Upper lobe of right lung (tissue), 1 donor: Measurements from ENCODE around the gene CRTC1. TPM values are rescaled to one million over a fixed set of nuclear protein-coding genes. Genes with fewer than 3 reads are reported as not detected.
A peak's percentile ranks its signal among the peaks of the same experiment; 100 is the strongest.

Experiments
- ATAC-seq: fragments of 200-7000 bp; cut with Tn5 transposase; one replicate; pipeline ENCODE4 v1.9.1; 2020; ENCODE audit warnings: mild to moderate bottlenecking, moderate library complexity
- DNase-seq: peaks from one replicate; pipeline ENCODE4 v3.0.0-alpha.2; 2020
- H3K27ac ChIP-seq: fragments of 200-600 bp; one replicate; pipeline ENCODE4 v1.8.0; 2022
- H3K27me3 ChIP-seq: fragments of 200-600 bp; one replicate; pipeline ENCODE4 v1.8.0; 2022; ENCODE audit warnings: mild to moderate bottlenecking
- H3K36me3 ChIP-seq: fragments of 200-600 bp; one replicate; pipeline ENCODE4 v1.8.0; 2022
- H3K4me1 ChIP-seq: fragments of 200-600 bp; one replicate; pipeline ENCODE4 v1.8.0; 2022
- H3K4me3 ChIP-seq: fragments of 200-600 bp; one replicate; pipeline ENCODE4 v1.8.0; 2022; ENCODE audit warnings: mild to moderate bottlenecking
- H3K9me3 ChIP-seq: fragments of 200-600 bp; one replicate; pipeline ENCODE4 v1.8.0; 2022
- CTCF ChIP-seq: fragments of 200-600 bp; IDR thresholded peaks from one replicate; pipeline ENCODE4 v1.8.0; 2022; ENCODE audit warnings: antibody characterized with exemption
- intact Hi-C: fragments of 100-400 bp; cut with DNase I; formaldehyde crosslinking; loops from one replicate; pipeline ENCODE4 v1.11.0; 2022
- total RNA-seq: library from RNA; stranded (reverse); fragmentation: NEBNext Ultra II Directional; extraction: Animal tissue kit (Norgen Biotek cat#: 25700); gene quantifications from one replicate; pipeline ENCODE4 v1.2.1, GENCODE V29; 2021
- donor health status: DM: no; HTN: yes; CAD: no; lungs with severe emphysema.

CRTC1 gene
- total RNA-seq, 1 donor from 2014 or later: 13.8 TPM

DNA sequence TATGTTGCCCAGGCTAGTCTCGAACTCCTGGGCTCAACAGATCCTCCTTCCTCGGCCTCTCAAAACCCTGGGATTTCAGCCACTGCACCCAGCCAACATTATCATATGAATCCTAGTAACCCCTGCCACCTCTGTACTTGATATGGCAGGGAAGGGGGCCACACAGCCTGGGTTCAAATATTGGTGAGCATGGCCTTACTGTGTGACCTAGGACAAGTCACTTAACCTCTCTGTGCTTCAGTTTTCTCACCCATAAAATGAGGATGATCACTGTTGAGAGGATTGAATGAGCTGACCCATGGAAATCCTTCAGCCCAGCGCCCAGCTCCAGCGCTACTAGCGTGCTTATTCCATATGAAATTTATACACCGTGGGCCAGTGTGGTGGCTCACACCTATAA, 111.2 kb downstream of the CRTC1 start:
- no peaks in the 10 kb centered on the region for H3K36me3 ChIP-seq
- no peak overlapping the region for H3K4me3 ChIP-seq
- TF ChIP-seq CTCF: no peak
- peaks cover 72% of the 10 kb centered on the region for H3K27me3 ChIP-seq
- DNase-seq (no peak), ATAC-seq (no peak)
- H3K4me1 ChIP-seq: peaks cover 10% of the 10 kb centered on the region
- intact Hi-C loops: no loop called here
- no peak overlapping the region for H3K27ac ChIP-seq
- H3K9me3 ChIP-seq: no peaks in the 10 kb centered on the region

- no peaks in the 10 kb centered on the region for H3K36me3 ChIP-seq
- ATAC-seq: peak; percentile 13
- H3K4me3 ChIP-seq: no peak overlapping the region
- intact Hi-C loops: no loop called here
- no peak for TF ChIP-seq CTCF
- H3K27ac ChIP-seq: no peak overlapping the region
- H3K27me3 ChIP-seq: peaks cover 63% of the 10 kb centered on the region
- no peaks in the 10 kb centered on the region for H3K9me3 ChIP-seq
- peaks cover 3% of the 10 kb centered on the region for H3K4me1 ChIP-seq
- no peak for DNase-seq
Observed at GRCh38 chr19:18795540-18795939, 112.1 kb downstream of the CRTC1 start.

DNA sequence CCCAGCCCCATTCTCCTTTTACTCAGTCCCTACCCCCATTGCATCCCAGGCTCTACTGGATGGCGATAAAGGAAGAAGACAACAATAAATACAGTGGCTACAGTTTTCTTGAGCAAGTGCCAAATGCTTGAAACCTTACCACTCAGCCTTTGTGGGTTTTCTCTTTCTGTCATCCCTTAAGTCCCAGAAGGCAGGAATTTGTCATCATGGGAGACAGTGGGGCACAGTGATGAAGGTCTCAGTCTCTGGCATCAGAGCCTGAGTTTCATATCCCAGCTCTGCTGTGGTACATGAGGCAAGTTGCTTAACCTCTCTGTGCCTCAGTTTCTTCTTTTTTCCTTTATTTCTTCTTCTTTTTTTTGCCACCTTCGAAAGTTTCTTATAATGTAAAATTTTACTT, 112.8 kb downstream of the CRTC1 start:
- DNase-seq (no peak), ATAC-seq (no peak)
- no peaks in the 10 kb centered on the region for H3K36me3 ChIP-seq
- no peak overlapping the region for H3K27ac ChIP-seq
- H3K4me3 ChIP-seq: no peak overlapping the region
- no peak for TF ChIP-seq CTCF
- intact Hi-C loops: no loop called here
- H3K4me1 ChIP-seq: no peaks in the 10 kb centered on the region
- no peaks in the 10 kb centered on the region for H3K9me3 ChIP-seq
- peaks cover 56% of the 10 kb centered on the region for H3K27me3 ChIP-seq

- no peak for TF ChIP-seq CTCF
- Histone ChIP-seq H3K27me3 (peaks cover 41% of the 10 kb centered on the region), H3K9me3 (no peaks in the 10 kb centered on the region), H3K4me3 (no peak overlapping the region), H3K4me1 (no peaks in the 10 kb centered on the region), H3K36me3 (no peaks in the 10 kb centered on the region), H3K27ac (no peak overlapping the region)
- ATAC-seq (peak; percentile 46), DNase-seq (no peak)
- intact Hi-C loops: no loop called here
Observed at GRCh38 chr19:18798384-18799352, 115.2 kb downstream of the CRTC1 start.

- intact Hi-C loops: no loop called here
- peaks cover 40% of the 10 kb centered on the region for H3K27me3 ChIP-seq
- DNase-seq: no peak
Observed at GRCh38 chr19:18799389-18799970, 116.0 kb downstream of the CRTC1 start.

More at GRCh38 chr19:18799389-18799970, 116.0 kb downstream of the CRTC1 start:
- no peak overlapping the region for H3K27ac ChIP-seq
- no peaks in the 10 kb centered on the region for H3K4me1 ChIP-seq
- H3K9me3 ChIP-seq: no peaks in the 10 kb centered on the region
- no peaks in the 10 kb centered on the region for H3K36me3 ChIP-seq
- H3K4me3 ChIP-seq: no peak overlapping the region
- no peak for ATAC-seq
- no peak for TF ChIP-seq CTCF
